ENCODE results near the gene THSD7A.
"Not testable (repeated sequence)": the region's sequence is repeated elsewhere in the genome, so short reads cannot be mapped to it uniquely, and the experiment has no call there.

THSD7A gene

DNA sequence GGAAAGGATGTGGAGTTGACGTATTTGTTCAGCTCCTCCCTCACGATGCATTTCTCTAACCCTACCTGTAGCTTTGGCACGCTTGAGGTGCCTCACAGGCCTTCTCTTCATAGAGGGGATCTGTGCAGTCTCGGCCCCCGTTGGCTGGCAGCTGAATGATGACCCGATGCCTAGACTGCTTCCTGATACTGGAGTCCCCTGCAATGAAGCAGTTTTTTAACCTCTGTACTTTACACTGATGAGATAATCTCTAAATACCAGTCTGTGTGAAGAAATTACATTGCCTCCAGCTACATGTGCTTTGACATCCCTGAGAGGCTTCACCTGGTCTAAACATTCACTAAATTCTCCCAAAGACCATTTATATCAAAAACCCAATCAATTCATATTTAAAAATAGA lies 370.1 kb downstream of the THSD7A start:
- DNase-seq (ENCODE audit: low read depth in 3 of 3) = no peak

DNA sequence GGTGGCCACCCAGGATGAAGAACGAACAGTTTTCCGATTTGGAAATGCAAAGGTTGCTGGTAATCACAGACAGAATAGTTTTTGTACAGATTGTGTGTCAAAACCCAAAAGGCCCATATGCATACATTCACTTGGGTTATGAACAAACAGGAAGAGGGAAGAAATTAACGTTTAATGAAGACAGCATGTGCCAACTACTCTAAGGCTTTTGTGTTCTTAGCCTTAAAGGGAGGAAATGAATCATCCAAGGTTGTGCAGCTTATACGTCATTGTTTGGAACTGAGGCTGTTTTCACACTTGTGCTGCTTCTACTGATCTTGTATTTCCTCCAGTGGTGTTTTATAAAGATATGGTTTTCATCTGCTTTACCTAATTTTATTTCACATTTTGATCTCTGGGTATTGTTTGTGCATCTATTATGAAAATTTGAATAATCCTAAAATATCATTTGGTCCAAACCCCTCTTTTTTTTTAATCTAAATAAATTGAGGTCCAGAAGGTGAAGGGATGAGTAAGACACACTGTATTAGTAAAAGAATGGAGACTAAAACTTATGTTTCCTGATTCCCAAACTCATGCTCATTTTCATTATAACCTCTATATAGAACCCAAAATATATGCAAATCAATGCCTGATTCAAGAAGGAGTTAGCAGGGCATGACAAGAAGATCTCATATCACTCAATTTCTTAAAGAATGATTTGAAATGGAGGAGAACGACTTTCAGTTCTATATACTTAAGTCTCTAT lies 373.1 kb downstream of the THSD7A start:
- DNase-seq (ENCODE audit: low read depth in 3 of 3) = no peak

DNA sequence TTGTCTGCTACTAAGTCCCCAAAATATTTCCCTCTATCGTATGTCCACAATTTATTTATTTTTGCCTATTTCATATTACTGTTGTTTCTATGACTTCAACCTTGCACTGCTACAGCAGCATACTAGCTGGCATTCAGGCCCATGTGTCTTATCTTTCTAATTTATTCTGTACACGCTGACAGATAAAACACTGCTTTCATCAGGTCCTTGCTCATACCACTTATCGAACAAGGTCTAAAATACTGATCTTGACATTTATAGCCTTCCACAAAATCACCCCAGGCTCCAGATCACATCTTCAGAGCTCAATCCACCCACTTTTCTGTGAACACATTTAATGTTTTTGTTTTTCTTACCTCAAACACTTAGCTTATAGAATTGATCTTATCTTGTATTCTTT lies 374.6 kb downstream of the THSD7A start:
- DNase-seq (ENCODE audit: low read depth in 3 of 3) = no peak

DNA sequence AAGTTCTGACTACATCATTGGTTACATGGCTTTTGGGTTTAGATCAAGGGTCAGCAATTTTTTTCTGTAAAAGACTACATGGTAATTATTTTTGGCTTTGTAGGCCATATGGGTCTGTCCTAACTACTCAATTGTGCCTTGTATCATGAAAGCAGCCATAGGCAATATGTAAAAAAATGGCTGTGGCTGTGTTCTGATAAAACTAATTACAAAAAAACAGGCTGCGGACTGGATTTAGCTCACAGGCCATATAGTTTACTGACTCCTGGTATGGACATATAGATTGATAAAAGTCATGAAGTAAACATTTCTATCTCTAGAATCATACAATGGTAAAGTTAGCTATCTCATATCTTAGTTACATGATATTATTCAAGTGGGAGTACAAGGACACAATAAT lies 375.4 kb downstream of the THSD7A start:
- no peak for DNase-seq (ENCODE audit: low read depth in 3 of 3)

DNA sequence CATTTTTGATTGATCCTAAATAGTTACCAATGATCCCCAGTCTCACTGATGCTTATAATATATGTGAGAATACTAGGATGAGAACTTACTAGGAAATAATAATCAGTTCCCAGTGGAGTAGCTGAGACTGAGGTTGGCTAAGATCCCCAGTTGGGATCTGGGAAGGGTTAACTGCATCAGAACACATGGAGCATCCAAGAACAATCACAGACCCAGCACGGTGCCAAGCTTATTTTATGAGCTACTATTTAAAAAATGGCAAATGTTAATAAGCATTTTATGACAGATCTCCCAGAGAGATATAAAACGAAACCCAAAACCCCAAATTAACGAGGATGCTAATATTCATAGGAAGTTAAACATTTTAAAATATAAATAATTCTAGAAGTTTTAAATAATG lies 379.5 kb downstream of the THSD7A start:
- no peak for DNase-seq (ENCODE audit: low read depth in 3 of 3)

DNA sequence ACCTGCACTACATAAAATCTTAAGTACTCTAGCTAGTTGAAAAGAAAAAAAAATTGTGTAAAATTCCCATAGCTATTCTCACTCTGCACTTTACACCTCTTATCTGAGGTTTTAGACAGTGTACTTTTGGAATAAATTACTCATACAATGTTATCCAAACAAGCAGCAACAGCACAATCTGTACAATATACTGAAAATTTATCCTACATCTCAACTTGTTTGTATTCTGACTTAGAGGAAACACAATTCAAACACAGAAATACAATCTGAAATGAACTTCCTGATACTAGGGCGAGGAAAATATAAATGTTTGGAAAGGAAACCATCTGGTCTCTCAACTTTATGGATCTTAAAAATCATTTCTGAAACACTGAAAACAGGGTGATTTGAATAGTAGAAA lies 381.7 kb downstream of the THSD7A start:
- DNase-seq (ENCODE audit: low read depth in 3 of 3) = no peak

DNA sequence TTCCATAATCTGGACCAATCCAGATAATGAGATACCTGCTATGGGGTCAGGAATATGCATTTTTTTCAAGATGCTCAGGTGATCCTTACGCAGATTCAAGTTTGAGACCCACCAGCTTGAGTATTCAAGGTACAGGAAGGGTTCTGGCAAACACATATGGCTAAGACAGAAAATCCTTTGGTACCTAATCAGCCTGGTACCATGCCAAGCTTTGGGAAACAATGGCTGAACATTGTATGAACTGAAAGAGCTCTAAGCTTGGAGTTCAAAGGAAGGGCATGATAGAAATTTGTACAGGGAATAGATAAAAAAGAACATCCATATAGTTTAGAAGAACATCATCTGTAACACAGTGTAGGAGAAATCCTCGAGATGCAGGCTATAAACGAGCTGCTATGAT lies 382.7 kb downstream of the THSD7A start:
- no peak for DNase-seq (ENCODE audit: low read depth in 3 of 3)

DNA sequence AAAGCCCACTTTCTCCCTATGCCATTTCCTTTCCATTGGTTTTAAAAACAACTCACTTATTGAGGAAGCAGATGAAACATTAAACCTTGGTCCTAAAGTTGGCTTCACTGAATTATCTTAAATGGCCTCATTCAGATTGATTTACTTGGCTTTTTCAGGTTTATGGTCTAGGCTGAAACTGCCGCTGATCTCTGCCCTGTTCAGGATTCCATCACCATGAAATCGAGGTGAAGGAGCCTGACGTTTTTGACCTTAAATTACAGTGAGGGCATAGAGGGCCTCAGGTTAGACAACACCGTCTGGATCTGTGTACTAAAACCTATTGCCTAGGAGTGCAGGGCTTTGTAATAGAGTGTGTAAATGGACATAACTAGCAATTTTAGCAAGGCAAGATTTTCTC lies 383.7 kb downstream of the THSD7A start:
- DNase-seq (ENCODE audit: low read depth in 3 of 3) = no peak

DNA sequence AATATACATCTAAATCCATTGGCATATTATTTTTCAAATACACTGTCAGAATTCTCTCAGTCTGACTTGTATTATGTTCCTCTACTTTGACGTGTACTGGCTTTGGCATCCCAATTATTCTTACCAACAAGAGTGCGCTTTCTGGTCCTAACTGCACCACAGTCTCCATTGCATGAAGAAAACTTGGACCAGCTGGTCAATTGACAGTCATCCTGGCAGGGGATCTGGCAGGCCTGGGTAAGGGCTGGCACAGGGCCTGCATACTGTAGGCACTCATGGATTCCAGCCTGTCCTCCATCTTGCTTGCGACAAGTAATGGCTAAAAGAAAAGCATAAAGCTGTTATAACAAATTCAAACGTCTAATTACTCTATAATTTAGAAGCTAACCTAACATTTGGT lies 384.9 kb downstream of the THSD7A start:
- no peak for DNase-seq (ENCODE audit: low read depth in 3 of 3)

DNA sequence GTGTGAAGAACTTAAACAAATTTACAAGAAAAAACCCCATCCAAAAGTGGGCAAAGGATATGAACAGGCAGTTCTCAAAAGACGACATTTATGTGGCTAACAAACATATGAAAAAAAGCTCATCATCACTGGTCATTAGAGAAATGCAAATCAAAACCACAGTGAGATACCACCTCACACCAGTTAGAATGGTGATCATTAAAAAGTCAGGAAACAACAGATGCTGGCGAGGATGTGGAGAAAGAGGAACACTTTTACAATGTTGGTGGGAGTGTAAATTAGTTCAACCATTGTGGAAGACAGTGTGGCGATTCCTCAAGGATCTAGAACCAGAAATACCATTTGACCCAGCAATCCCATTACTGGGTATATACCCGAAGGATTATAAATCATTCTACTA lies 388.1 kb downstream of the THSD7A start:
- DNase-seq (ENCODE audit: low read depth in 3 of 3) = not testable (repeated sequence)

DNA sequence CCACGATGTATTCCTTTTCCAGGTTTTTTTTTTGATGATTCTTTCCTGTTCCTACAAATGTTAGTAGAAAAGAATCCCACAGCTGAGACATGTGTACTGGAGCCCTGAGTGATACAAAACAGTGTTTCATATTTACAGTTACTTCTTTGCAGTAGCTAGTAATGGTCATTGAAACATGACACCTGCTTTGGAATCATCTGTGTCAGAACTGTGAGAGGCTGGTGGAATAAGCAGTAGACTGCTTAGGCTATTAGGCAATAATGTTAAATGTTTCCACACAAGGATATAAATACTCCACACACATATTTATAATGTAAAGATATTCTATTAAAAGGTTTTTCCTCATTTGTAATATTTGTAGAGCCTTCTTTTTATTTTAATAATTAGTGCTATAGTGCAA lies 394.0 kb downstream of the THSD7A start:
- no peak for DNase-seq (ENCODE audit: low read depth in 3 of 3)

DNA sequence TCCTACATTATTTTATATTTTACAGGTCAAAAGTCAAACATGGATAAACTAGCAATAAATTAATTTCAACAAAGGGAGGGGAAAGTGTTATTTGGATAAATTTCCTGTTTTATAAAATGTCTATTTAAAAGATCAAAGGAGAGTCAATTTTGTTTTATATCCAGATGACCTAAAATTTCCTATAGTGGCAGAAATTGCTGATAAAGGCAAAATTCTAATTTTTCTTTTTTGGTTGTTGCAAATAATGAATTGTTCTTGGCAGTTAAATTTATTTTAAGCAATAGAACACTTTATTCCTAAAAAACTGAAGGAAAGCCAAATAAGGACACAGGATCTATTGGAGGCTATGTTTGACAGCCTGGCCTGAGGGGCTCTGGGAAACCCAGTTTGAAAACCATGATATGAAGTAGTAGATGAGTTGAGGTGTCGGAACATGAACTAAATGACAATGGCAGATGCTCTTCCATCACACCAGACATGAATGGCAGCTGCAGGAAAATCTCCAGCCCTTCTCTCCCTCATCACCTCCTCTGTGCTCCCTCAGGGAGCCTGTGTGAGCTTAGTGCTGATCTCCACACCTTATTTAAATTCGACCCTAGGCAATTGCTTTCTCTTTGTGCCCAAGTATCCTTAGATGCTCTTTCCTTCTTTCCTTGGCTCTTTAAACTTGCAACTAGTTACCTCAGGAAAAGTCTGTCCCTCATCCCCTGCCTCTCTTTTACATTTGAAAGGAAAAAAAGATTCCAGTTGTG lies 395.0 kb downstream of the THSD7A start:
- no peak for DNase-seq (ENCODE audit: low read depth in 3 of 3)

DNA sequence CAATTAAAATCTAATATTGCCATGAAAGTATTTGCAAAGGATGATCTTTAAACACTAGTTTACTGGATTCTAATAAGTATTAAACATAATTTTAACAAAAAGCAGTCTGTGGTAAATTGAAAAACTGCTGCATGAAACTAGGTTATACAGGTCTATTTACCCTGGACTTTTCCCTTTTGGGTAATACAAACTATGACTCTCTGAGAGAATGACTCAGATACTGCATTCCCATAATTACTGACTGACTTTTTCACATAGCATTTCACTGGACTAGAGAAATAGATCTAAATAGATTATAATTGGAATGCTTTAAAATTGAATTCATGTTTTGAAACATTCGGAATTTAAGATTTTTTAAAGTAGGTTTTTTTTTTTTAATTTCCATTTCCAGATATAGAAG lies 395.7 kb downstream of the THSD7A start:
- no peak for DNase-seq (ENCODE audit: low read depth in 3 of 3)

DNA sequence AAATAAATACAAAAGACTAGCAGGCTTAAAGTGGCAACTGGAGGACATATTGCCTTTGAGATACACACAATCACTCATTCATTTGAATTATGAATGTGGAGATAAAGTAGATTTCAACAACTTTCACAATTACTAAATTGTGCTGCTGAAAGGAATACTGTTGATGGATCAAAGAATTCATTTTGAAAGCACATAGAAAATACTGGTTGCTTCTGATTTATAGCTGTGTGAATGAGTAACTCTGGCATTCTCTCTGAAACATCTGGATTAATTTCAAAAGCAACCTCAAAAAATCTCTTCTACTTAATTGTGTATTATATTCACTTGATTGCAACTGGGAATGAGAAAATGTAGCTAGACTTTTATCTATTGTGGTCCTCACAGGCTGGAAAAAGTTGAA lies 397.6 kb downstream of the THSD7A start:
- no peak for DNase-seq (ENCODE audit: low read depth in 3 of 3)

DNA sequence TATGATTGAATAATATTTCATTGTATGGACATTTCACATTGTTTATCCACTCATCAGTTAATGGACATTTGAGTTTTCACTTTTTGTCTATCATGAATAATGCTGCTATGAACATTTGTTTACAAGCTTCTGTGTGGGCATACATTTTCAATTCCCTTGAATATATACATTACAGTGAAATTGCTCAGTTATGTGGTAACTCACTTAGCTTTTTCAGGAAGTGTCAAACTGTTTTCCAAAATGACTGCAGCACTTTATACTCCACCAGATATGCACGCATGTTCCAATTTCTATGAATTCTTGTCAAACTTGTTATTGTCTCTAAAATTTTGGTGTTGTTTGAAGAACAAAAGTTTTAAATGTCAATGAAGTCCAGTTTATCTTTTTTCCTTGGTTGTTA lies 401.2 kb downstream of the THSD7A start:
- DNase-seq (ENCODE audit: low read depth in 3 of 3) = no peak

DNA sequence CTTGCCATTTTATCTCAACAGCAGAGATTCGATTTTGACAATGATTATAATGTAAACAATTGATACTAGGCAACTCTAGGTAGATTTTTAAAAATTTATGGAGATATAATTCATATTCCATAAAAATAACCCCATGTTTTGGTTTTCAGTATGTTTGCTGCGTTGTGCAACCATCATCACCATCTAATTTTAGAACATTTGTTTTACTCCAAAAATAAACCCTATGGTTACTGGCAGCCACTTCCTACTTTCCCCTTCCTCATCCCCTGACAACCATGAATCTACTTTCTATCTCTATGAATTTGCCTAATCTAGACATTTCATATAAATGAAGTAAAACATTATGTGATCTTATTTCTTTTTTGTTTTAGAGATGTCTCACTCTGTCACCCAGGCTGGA lies 401.9 kb downstream of the THSD7A start:
- no peak for DNase-seq (ENCODE audit: low read depth in 3 of 3)

DNA sequence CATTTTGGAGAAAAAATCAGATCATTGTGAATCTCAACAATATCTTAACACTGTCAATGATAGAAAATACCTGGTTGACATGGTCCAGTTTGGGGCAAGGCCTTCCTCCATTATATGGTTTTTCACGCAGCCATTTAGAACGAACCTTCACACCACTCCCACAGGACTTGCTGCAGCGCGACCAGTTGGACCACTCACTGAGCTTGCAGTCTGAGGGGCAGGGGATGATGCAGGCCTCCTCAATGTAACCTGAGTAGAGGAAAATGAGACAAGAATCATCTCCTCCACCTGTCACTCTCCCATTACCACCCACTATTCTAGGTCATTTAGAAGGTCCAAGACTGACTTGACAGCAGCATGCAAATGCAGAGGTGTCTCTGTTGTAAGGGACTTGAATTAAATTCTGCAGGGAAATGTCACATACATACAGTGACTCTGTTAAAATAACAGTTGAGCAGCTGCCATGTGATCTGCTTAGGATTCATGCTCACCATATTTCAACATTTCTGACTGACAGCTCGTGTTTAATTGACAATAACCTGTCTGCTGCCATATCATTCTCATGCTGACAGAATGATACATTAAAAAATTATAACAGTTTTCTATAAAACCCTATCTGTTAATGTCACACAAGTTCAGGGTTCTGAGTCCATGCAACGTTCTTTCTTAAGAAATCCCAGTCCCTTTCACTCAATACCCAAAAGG lies 403.0 kb downstream of the THSD7A start:
- no peak for DNase-seq (ENCODE audit: low read depth in 3 of 3)

DNA sequence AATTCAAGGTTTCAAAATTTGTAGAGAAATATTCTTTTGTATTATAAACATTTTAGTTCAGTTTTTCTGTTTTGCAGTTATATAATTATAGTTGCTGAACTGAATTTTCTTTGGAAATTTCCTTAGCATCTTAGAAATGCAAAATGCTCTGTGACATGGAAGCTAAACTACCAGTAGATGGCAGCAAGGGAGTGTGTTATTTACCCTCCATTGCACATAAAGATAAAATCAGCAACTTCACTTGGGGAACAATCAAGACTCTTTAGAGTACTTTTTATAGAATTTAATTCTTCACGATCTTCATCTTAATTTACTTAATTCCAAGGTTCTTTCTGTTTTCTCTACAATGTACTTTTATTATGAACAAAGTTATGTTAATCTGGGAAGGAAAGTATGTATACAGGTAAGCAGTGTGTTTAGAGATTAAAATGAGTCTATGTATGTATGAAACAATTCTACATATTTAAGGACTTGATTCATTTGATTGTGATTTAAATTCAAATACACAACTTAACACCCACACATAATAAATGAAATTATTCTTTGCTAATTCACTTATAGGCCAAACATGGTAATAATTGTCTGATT lies 404.2 kb downstream of the THSD7A start:
- DNase-seq (ENCODE audit: low read depth in 3 of 3) = no peak

DNA sequence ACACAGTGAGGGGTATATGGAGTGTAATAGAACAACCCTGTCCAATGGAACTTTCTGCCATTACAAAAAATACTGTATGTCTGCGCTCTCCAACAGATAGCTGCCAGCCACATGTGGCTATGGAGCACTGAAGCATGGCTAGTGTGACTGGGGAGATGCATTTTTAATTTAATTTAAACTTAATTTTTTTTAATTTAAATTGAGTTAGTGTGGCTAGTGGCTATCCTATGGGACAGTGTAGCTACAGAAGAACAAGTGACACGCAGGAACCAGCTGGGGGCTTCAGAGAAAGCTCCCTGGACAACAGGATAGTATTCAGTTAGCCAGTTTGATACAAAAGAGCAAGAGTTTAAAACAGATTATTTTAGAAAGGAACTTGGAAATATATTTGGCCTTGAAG lies 408.0 kb downstream of the THSD7A start:
- DNase-seq (ENCODE audit: low read depth in 3 of 3) = no peak

DNA sequence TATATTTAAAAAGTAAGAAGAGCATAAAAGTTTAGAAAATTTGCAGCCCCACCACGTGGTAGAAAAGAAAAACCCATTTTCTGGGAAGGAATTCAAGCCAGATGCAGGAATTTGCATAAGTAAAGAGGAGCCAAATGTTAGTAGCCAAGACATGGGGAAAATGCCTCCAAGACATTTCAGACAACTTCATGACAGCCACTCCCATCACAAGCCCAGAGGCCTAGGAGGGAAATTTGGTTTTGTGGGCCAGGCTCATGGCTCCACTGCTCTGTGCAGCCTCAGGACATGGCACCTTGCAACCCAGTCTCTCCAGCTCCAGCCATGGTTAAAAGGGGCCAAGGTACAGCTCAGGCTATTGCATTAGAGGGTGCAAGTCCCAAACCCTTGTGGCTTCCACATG lies 411.9 kb downstream of the THSD7A start:
- no peak for DNase-seq (ENCODE audit: low read depth in 3 of 3)

DNA sequence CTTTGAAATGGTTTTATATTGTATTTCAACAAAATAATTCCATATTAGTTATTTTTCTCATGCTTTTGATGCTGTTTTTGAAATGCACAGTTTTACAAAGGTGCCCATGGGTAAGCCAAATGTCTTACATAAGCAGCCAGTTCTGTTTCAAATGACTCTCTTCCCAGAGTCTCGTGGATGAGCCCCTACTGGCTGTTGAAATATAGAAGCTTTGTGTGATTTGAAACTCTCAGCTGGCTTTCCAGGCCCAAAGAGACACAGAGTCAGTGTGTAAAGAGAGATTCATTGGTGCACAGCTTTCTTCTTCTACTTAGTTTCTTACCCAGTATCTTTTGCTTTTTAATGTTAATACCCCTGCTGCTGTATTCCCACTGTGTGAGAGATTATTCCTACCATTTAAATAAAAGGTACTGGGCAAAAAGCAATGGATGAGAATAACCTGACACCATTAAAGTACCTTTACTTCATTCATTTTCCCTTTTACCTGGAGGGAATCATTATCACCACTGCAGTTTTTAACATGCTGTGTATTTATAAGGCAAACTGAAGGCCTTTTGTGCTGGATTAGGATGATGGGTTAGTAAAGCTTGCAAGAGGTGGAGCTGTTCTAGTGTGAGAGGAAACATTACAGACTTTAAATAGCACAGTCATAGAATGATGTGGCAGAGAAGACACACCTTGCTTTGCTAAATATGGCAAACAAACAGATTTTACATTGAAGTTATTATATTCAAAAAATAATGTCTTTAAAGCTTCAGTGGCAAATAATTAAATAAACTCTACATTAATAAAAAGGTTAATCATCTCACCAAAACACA lies 415.1 kb downstream of the THSD7A start:
- DNase-seq (ENCODE audit: low read depth in 3 of 3) = no peak

DNA sequence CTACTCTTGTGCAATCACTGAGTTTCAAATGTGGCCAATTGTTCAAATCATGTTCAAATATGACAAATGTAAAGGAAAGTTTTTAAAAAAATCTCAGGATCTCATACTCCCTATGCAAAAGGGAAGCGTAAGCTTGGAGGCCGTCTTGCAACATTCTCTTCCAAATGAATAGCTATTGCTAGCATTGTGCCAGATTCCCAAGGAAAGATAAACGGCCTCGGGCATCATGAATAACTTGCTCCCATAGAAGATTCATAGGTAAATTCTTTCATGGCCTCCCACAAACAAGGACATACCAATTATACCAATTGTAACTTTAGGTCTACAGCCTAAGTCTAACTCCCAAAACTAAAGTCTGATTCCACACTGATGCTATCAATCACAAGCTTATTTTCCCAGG lies 416.9 kb downstream of the THSD7A start:
- DNase-seq (ENCODE audit: low read depth in 3 of 3) = no peak

Data from stimulated activated CD4-positive, alpha-beta T cell treated with anti-CD3 and anti-CD28 coated beads, TNF-alpha, amount 100 ng/mL, for 48 hours (primary cell).